Mammary epithelial cell (primary cell): ENCODE results near the gene DAZAP1.

Experiments
- EZH2 ChIP-seq: IDR thresholded peaks from 2 replicates; pipeline ENCODE4 v1.6.1; 2012; ENCODE audit warnings: low read length, inconsistent platforms, borderline replicate concordance
- TF ChIP-seq, protein P1 (sequence below), 2 donors: IDR thresholded peaks in 1 of 2; conservative IDR thresholded peaks in 1 of 2; 2 replicates each; pipeline ENCODE4 v1.5.1; 2011 to 2012; ENCODE audit warnings: inconsistent platforms in 2 of 2, low read length in 2 of 2, mild to moderate bottlenecking in 2 of 2, control low read depth in 1 of 2, low read depth in 1 of 2; ENCODE audit not compliant: insufficient read depth in 1 of 2; ENCODE audit errors: extremely low read depth in 1 of 2

DNA sequence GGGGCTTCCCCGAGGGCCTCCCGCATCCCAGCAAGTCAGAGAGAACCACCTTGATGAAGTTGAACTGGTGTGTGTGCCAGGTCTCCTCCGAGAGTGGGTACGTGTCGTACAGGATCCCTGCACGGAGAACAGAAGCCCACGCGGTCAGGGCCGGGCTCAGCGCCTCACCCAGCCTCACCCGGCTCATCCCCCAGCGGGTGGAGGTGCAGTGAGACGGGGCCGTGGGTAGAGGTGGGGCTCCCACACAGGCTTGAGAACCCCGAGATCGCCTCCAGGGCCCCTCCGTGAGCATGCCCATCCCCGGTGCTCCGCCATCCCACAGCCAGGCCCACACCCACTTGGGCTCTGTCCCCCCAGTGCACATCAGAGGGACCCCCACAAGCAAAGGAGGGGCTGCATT, 8.3 kb upstream of the DAZAP1 start:
- TF ChIP-seq, protein P1, sequence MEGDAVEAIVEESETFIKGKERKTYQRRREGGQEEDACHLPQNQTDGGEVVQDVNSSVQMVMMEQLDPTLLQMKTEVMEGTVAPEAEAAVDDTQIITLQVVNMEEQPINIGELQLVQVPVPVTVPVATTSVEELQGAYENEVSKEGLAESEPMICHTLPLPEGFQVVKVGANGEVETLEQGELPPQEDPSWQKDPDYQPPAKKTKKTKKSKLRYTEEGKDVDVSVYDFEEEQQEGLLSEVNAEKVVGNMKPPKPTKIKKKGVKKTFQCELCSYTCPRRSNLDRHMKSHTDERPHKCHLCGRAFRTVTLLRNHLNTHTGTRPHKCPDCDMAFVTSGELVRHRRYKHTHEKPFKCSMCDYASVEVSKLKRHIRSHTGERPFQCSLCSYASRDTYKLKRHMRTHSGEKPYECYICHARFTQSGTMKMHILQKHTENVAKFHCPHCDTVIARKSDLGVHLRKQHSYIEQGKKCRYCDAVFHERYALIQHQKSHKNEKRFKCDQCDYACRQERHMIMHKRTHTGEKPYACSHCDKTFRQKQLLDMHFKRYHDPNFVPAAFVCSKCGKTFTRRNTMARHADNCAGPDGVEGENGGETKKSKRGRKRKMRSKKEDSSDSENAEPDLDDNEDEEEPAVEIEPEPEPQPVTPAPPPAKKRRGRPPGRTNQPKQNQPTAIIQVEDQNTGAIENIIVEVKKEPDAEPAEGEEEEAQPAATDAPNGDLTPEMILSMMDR (conservative IDR thresholded peaks at IDR 0.05 in 1 of 2, IDR thresholded peaks at IDR 0.05 in 1 of 2; ENCODE audit: extremely low read depth in 1 of 2, insufficient read depth in 1 of 2, low read depth in 1 of 2, low read length in 2 of 2), result no peak
- no peak for TF ChIP-seq EZH2
